Erythroblast (primary cell): ENCODE results near the gene TPPP.

ENCODE experiments used
- GATA1 ChIP-seq: IDR thresholded peaks from 2 replicates; pipeline ENCODE4 v1.6.1; 2011; ENCODE audit warnings: low read depth, mild to moderate bottlenecking, control low read depth, low read length, moderate library complexity
- POLR2A ChIP-seq: IDR thresholded peaks from 2 replicates; pipeline ENCODE4 v1.6.1; 2011; ENCODE audit warnings: mild to moderate bottlenecking, low read length

GRCh38 chr5:624118-624950 is 68.8 kb downstream of the TPPP start:
- TF ChIP-seq POLR2A: no peak
- no peak for TF ChIP-seq GATA1
